ENCODE measurements around the gene MFSD12. TPM values are rescaled to one million over a fixed set of nuclear protein-coding genes. Genes with fewer than 3 reads are reported as not detected.

The MFSD12 gene
- total and polyA plus RNA-seq, 2 of the 8 experiments (the other 6 are each of a cell fraction or from before 2014, with no cell fraction given), result 59.6 to 71.3 TPM

GRCh38 chr19:3494559-3494958 is 62.8 kb downstream of the MFSD12 start:
- H3K36me3 ChIP-seq (ENCODE audit: control insufficient read depth in 2 of 4, insufficient read depth in 4 of 4, low read length in 3 of 4), result peaks cover 4 to 30% (median 16%) of the 10 kb centered on the region in 4 experiments; a peak in 7 of 8 replicates

More at GRCh38 chr19:3494559-3494958, 62.8 kb downstream of the MFSD12 start:
- H3K27ac ChIP-seq (ENCODE audit: low read depth, low read length), result no peak overlapping the region
- H4K5ac ChIP-seq (ENCODE audit: insufficient read length, low read depth, low read length), result no peak overlapping the region
- no peak overlapping the region for H3K18ac ChIP-seq (ENCODE audit: extremely low read depth, low read length)
- H3K56ac ChIP-seq (replicated peaks; ENCODE audit: insufficient read length, low read depth, low read length), result no peak overlapping the region
- no peak for DNase-seq (ENCODE audit: low read depth in 1 of 2, low spot score in 2 of 2)
- H2AFZ ChIP-seq (ENCODE audit: low read length), result no peak overlapping the region
- WGBS, 2 experiments (ENCODE audit: extremely low coverage in 1 of 2, insufficient coverage in 1 of 2, insufficient read length in 1 of 2, insufficient replicate concordance in 2 of 2, low coverage in 1 of 2, low lambda C conversion rate in 2 of 2, missing lambda C conversion rate in 1 of 2), result 96% methylated on average over 18 of the region's 18 CpGs; no CpG with 5 or more reads in 1 of the 2 experiments
- H2BK12ac ChIP-seq (ENCODE audit: low read depth, low read length), result no peak overlapping the region
- H3K4me3 ChIP-seq (ENCODE audit: extremely low read depth in 1 of 4, insufficient read depth in 2 of 4, low read depth in 3 of 4, low read length in 4 of 4), result no peak overlapping the region
- no peak overlapping the region; the same call in 1 of the 2 replicates for H2BK5ac ChIP-seq (ENCODE audit: low read depth, low read length)
- H4K8ac ChIP-seq (ENCODE audit: extremely low read depth, insufficient read depth, low read length), result no peak overlapping the region; the same call in 1 of the 2 replicates
- ChIA-PET POLR2A (ENCODE audit: partially characterized antibody) (interaction anchor here (0.7 to 2.2 kb wide), 6 partner anchors 9 to 203 kb away, joined by 3 to 10 read pairs (median 7); partner anchors contain the start of gene SMIM44), CTCF (ENCODE audit: partially characterized antibody) (interaction anchor here (0.6 to 2.5 kb wide), 4 partner anchors 8 to 242 kb away, joined by 3 to 30 read pairs (median 3); partner anchors contain the start of gene SMIM44)
- H3K23ac ChIP-seq (ENCODE audit: insufficient read length), result no peak overlapping the region
- H2BK15ac ChIP-seq (ENCODE audit: low read length), result no peak overlapping the region
- no peak overlapping the region for H3K14ac ChIP-seq (ENCODE audit: insufficient read length)
- no peaks in the 10 kb centered on the region for H3K9me3 ChIP-seq (ENCODE audit: insufficient read depth in 2 of 2, low read depth in 1 of 2, low read length in 1 of 2)
- no peak for TF ChIP-seq TAF1 (IDR thresholded peaks at IDR 0.05; ENCODE audit: low read depth, low read length)
- TF ChIP-seq RXRA (IDR thresholded peaks at IDR 0.05; ENCODE audit: insufficient read depth, low read depth, low read length), result no peak
- no peak for TF ChIP-seq SIN3A (conservative IDR thresholded peaks at IDR 0.05 in 1 of 2, IDR thresholded peaks at IDR 0.05 in 1 of 2; ENCODE audit: low read depth in 1 of 2, low read length in 2 of 2)
- no peak for TF ChIP-seq JUN (IDR thresholded peaks at IDR 0.05; ENCODE audit: low read depth, low read length)
- no peak for TF ChIP-seq POLR2A (IDR thresholded peaks at IDR 0.05; ENCODE audit: control extremely low read depth in 1 of 2, low read depth in 2 of 2, low read length in 2 of 2)
- no peak for TF ChIP-seq CTBP2 (IDR thresholded peaks at IDR 0.05; ENCODE audit: borderline replicate concordance, insufficient read depth, insufficient read length, low read length)
- no peak for TF ChIP-seq FOSL1 (IDR thresholded peaks at IDR 0.05; ENCODE audit: insufficient read depth, low read depth, low read length)
- H3K27me3 ChIP-seq (replicated peaks in 1 of 4; ENCODE audit: control insufficient read depth in 3 of 4, extremely low read depth in 1 of 4, insufficient read depth in 3 of 4, low read length in 3 of 4), result no peaks in the 10 kb centered on the region
- H4K20me1 ChIP-seq (replicated peaks in 1 of 2; ENCODE audit: control insufficient read depth in 1 of 2, insufficient read depth in 2 of 2, low read length in 2 of 2), result peaks cover 1 to 8% of the 10 kb centered on the region in 2 experiments
- no peaks in the 10 kb centered on the region; a peak in 1 of 7 replicates for H3K4me1 ChIP-seq (replicated peaks in 1 of 4; ENCODE audit: control insufficient read depth in 3 of 4, insufficient read depth in 4 of 4, low read length in 3 of 4)
- no peak for FAIRE-seq
- H3K23me2 ChIP-seq (ENCODE audit: low read depth, low read length), result peaks cover under 1% of the 10 kb centered on the region; the same call in 1 of the 2 replicates
- H3K9ac ChIP-seq (replicated peaks in 1 of 4; ENCODE audit: extremely low read depth in 1 of 4, low read depth in 3 of 4, low read length in 3 of 4), result no peak overlapping the region
- H3K4ac ChIP-seq (replicated peaks; ENCODE audit: insufficient read length, low read depth, low read length), result no peak overlapping the region
- H3K79me2 ChIP-seq (ENCODE audit: control insufficient read depth in 1 of 2, insufficient read depth in 2 of 2, low read length in 2 of 2), result peaks cover 0 to 22% of the 10 kb centered on the region in 2 experiments; a peak in 2 of 4 replicates
- no peak overlapping the region for H2BK120ac ChIP-seq (replicated peaks; ENCODE audit: low read depth, low read length)
- no peak overlapping the region for H4K91ac ChIP-seq (replicated peaks; ENCODE audit: insufficient read length, low read length)
- H3K4me2 ChIP-seq (ENCODE audit: insufficient read depth in 1 of 2, low read depth in 2 of 2, low read length in 2 of 2), result no peak overlapping the region
- no peak overlapping the region for H2AK5ac ChIP-seq (ENCODE audit: low read depth, low read length)
- no peak overlapping the region for H2BK20ac ChIP-seq (ENCODE audit: low read length)
- no peaks in the 10 kb centered on the region; the same call in none of the 2 replicates for H3K79me1 ChIP-seq (ENCODE audit: low read depth, low read length)

All from H1 (cell line).